Measurements from ENCODE around the gene ADARB2. TPM values are rescaled to one million over a fixed set of nuclear protein-coding genes. Genes with fewer than 3 reads are reported as not detected.

The ADARB2 gene
- total and polyA plus RNA-seq, 8 donors, result 0.34 to 24.7 (median 3.2) TPM

DNA sequence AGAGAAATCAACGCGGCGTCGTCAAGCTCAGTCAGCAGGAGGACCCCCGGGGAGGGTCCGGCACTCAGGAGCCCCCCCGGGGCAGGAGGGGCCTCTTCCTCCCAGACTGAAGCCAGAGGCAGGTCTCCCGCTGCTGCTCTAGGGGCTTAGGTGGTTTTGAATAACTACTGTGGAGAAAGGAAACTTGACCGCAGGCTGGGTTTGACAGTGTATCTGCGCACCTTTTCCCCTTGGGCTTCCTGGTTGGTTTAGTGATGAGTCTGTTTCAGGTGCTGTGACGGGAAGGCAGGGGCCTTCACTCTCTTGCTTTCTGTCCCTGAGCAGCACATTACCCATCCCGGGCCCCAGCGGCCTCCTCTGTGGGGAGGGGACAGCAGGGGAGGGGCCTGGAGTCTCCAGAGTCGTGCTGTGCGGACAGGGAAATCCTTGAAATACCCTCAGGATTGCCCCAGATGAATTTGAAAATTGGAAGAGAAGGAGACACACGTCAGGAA is 262.2 kb downstream of the ADARB2 start:
- no peak for DNase-seq
- Histone ChIP-seq H3K27ac (no peak overlapping the region), H3K9me3 (no peaks in the 10 kb centered on the region), H3K4me1 (no peaks in the 10 kb centered on the region), H3K36me3 (no peaks in the 10 kb centered on the region), H3K4me3 (no peak overlapping the region), H3K27me3 (peaks cover 0 to 3% (median 0%) of the 10 kb centered on the region in 4 donors)
- no peak for ATAC-seq
- 38 to 48% methylated on average over 15 to 16 of the region's 16 CpGs for WGBS, 2 donors
- intact Hi-C loops (cut with DNase I), result no loop called here
- TF ChIP-seq, protein P1, sequence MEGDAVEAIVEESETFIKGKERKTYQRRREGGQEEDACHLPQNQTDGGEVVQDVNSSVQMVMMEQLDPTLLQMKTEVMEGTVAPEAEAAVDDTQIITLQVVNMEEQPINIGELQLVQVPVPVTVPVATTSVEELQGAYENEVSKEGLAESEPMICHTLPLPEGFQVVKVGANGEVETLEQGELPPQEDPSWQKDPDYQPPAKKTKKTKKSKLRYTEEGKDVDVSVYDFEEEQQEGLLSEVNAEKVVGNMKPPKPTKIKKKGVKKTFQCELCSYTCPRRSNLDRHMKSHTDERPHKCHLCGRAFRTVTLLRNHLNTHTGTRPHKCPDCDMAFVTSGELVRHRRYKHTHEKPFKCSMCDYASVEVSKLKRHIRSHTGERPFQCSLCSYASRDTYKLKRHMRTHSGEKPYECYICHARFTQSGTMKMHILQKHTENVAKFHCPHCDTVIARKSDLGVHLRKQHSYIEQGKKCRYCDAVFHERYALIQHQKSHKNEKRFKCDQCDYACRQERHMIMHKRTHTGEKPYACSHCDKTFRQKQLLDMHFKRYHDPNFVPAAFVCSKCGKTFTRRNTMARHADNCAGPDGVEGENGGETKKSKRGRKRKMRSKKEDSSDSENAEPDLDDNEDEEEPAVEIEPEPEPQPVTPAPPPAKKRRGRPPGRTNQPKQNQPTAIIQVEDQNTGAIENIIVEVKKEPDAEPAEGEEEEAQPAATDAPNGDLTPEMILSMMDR (IDR thresholded peaks at IDR 0.05), result no peak
- no peak for FAIRE-seq

DNA sequence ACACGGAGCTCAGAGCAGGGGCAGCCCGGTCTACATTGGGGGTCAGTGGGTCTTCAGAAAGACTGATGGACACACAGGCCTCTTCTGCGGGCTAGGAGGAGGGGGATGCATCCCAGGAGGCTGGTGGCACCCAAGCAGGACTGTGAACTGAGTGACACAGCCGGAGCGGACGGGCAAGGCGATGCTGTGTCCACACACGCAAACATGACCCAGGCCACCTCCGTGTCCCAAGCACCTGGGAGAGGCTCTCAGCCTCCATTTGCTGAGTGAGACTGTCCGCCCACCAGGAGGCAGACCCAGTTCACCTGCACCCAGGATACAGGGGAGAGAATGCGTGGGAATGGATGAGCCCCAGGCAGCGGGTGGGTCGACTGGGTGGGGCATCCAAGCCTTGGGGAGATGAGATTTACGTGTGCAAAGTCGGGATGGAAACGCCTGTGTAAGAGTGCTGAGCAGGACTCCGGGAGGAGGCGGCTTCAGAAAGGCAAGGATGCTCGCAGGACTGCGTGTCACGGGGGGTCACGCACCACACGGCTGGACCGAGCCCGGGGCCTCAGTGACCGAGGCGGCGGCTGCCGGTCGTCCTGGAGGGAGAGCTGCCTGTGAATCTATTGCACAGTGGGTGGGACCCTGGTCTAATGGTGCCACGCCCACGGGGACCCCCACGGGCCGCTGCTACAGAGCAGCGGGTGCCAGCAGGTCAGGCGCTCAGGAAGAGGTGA is 262.8 kb downstream of the ADARB2 start:
- ATAC-seq (no peak), DNase-seq (peak in 1 of 6 donors; percentile 65), FAIRE-seq (no peak)
- Histone ChIP-seq H3K9me3 (no peaks in the 10 kb centered on the region), H3K4me1 (no peaks in the 10 kb centered on the region), H3K36me3 (no peaks in the 10 kb centered on the region), H3K27ac (no peak overlapping the region), H3K27me3 (peaks cover 0 to 3% (median 0%) of the 10 kb centered on the region in 4 donors), H3K4me3 (no peak overlapping the region)
- TF ChIP-seq, protein P1 (IDR thresholded peaks at IDR 0.05), result no peak
- intact Hi-C loops (cut with DNase I), result no loop called here
- 64 to 71% methylated on average over 36 of the region's 36 CpGs for WGBS, 2 donors

DNA sequence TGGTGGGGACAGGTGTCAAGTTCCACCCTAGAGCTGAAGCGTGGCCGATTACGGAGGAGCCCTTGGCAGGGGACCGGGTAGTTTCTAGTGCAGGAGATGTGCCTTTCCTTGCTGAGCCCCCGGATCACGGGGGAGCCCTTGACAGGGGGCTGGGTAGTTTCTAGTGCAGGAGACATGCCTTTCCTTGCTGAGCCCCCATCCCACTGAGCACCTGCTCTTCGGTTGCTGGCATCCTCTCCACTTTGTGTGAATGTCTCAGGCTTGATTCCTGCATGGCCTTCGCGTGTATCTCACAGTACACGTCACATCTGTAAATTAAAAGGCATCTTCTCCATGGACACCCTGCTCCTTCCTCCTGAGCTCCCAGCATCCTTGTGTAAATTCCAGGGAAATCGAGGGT is 263.5 kb downstream of the ADARB2 start:
- Histone ChIP-seq H3K4me1 (no peaks in the 10 kb centered on the region), H3K4me3 (no peak overlapping the region), H3K36me3 (no peaks in the 10 kb centered on the region), H3K9me3 (no peaks in the 10 kb centered on the region), H3K27ac (no peak overlapping the region), H3K27me3 (peaks cover 0 to 3% (median 0%) of the 10 kb centered on the region in 4 donors)
- FAIRE-seq (no peak), ATAC-seq (no peak), DNase-seq (no peak)
- TF ChIP-seq, protein P1 (IDR thresholded peaks at IDR 0.05), result no peak
- intact Hi-C loops (cut with DNase I), result no loop called here
- 62 to 67% methylated on average over 11 of the region's 11 CpGs for WGBS, 2 donors

DNA sequence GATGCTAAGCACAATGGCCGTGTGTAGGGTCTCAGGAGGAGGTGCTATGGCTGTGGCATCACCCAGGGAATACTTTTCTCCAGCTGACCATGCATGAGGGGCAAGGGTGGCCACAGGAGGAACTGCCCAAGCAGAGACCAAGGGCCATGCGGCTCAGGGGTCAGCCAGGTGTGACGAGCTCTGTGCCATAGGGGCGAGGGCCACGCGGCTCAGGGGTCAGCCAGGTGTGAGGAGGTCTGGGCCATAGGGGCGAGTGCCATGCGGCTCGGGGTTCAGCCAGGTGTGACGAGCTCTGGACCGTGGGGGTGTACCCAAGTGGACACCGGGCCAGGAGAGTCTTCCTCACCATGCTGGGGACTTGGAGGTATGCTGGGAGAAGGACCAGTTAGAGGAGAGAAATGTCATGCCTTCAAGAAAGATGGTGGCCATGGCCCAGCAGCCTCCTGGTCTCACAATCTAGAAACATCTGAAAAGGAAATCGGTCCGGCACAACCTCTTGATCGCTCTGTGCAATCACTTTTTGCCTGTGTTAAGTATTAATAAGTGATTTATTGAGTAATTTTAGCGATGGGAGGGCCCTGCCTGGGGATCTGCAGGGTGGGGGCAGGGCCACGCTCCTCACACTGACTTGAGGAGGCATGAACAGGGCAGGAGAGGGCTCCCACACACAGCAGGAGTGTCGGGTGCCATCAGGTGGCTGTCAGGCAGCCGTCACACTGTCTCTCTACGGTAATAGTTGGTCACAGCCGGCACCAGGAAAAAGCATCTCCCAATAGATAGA is 265.0 kb downstream of the ADARB2 start:
- WGBS, 2 donors, result 59 to 70% methylated on average over 21 of the region's 21 CpGs
- DNase-seq, result no peak
- Histone ChIP-seq H3K9me3 (no peaks in the 10 kb centered on the region), H3K36me3 (no peaks in the 10 kb centered on the region), H3K27ac (no peak overlapping the region), H3K4me1 (no peaks in the 10 kb centered on the region), H3K4me3 (no peak overlapping the region), H3K27me3 (peaks cover 0 to 3% (median 0%) of the 10 kb centered on the region in 4 donors)
- ATAC-seq, result no peak
- FAIRE-seq, result no peak
- intact Hi-C loops (cut with DNase I), result no loop called here
- TF ChIP-seq, protein P1 (IDR thresholded peaks at IDR 0.05), result no peak
